OCI-LY1 (cell line): Measurements from ENCODE around the gene CCDC78.

Experiments used
- EZH2 ChIP-seq: fragments of 200-600 bp; sonication (generic), shearing (Covaris generic); IDR thresholded peaks from 2 replicates; pipeline ENCODE4 v1.8.0; 2017; ENCODE audit warnings: borderline replicate concordance, mixed run types, mild to moderate bottlenecking, antibody characterized with exemption, low read length, moderate library complexity, mixed read lengths
- TF ChIP-seq, protein P1 (sequence below): fragments of 200-600 bp; sonication (generic), shearing (Covaris generic); IDR thresholded peaks from 2 replicates; pipeline ENCODE4 v1.5.1; 2017; ENCODE audit warnings: mild to moderate bottlenecking, antibody characterized with exemption, low read length, moderate library complexity, mixed read lengths

DNA sequence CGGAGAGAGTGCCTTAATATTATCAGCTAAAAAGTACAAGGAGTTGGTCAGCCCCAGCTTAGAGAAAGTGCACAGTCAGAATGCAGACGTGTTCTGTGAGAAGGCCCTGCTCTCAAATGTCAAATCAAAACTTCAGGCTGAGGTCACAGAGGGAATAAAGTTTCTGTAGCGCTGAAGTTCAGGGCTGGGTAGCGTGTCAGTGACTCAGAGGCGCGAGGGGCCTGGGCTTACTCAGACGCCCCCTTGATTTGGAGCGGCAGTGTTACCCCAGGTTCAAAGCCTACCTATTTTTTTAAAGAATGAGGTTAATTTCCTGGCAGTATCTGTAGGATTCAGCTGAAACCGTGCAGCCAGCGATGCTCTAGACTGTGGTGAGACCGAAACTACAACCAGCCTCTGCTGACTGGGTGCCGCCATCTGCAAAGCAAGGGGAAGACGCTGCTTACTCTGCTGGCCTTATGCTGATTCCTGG, 9.8 kb upstream of the CCDC78 start:
- TF ChIP-seq, protein P1, sequence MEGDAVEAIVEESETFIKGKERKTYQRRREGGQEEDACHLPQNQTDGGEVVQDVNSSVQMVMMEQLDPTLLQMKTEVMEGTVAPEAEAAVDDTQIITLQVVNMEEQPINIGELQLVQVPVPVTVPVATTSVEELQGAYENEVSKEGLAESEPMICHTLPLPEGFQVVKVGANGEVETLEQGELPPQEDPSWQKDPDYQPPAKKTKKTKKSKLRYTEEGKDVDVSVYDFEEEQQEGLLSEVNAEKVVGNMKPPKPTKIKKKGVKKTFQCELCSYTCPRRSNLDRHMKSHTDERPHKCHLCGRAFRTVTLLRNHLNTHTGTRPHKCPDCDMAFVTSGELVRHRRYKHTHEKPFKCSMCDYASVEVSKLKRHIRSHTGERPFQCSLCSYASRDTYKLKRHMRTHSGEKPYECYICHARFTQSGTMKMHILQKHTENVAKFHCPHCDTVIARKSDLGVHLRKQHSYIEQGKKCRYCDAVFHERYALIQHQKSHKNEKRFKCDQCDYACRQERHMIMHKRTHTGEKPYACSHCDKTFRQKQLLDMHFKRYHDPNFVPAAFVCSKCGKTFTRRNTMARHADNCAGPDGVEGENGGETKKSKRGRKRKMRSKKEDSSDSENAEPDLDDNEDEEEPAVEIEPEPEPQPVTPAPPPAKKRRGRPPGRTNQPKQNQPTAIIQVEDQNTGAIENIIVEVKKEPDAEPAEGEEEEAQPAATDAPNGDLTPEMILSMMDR = no peak
- TF ChIP-seq EZH2 = no peak
